K562 (cell line): ENCODE data around the gene CASP6. TPM values are rescaled to one million over a fixed set of nuclear protein-coding genes. Genes with fewer than 3 reads are reported as not detected.

ENCODE experiments used
- CHD4 ChIP-seq: fragments of 200-600 bp; sonication (generic); IDR thresholded peaks from 3 replicates; pipeline ENCODE4 v1.6.1; 2012; ENCODE audit warnings: low read depth, mild to moderate bottlenecking, mixed read lengths, low read length, inconsistent platforms; ENCODE audit not compliant: insufficient read depth, insufficient replicate concordance, poor library complexity, severe bottlenecking
- ELF4 ChIP-seq: fragments of 450-650 bp; formaldehyde crosslinking; IDR thresholded peaks from 2 replicates; pipeline ENCODE4 v1.4.0; 2022; ENCODE audit warnings: missing genetic modification characterization
- GTF2A2 ChIP-seq: IDR thresholded peaks from 2 replicates; pipeline ENCODE4 v1.6.1; 2016; ENCODE audit warnings: mild to moderate bottlenecking, missing genetic modification characterization, missing compliant biosample characterization
- MTF1 ChIP-seq: fragments of 250-450 bp; sonication (Bioruptor Pico); IDR thresholded peaks from 2 replicates; pipeline ENCODE4 v1.9.0; 2021; ENCODE audit warnings: moderate library complexity, mild to moderate bottlenecking, inconsistent platforms, borderline replicate concordance
- POLR2AphosphoS5 ChIP-seq: IDR thresholded peaks from 2 replicates; pipeline ENCODE4 v1.6.1; 2011; ENCODE audit warnings: mild to moderate bottlenecking, low read depth, low read length, moderate library complexity; ENCODE audit not compliant: control insufficient read depth, insufficient read depth
- YY1 ChIP-seq, 3 experiments: IDR thresholded peaks; 2 replicates each; pipeline ENCODE4 v1.6.1; 2011; ENCODE audit warnings: low read length in 2 of 3, mild to moderate bottlenecking in 2 of 3, moderate library complexity in 2 of 3, borderline replicate concordance in 1 of 3, control low read depth in 1 of 3, low read depth in 1 of 3; ENCODE audit not compliant: insufficient read depth in 3 of 3, insufficient replicate concordance in 2 of 3, control insufficient read depth in 1 of 3, insufficient read length in 1 of 3; ENCODE audit errors: extremely low read depth in 1 of 3
- ZNF175 ChIP-seq: fragments of 200-800 bp; sonication (Bioruptor generic); IDR thresholded peaks from 2 replicates; pipeline ENCODE4 v1.6.1; 2016; ENCODE audit warnings: low read depth, mild to moderate bottlenecking, missing genetic modification characterization, missing compliant biosample characterization
- polyA plus RNA-seq, 8 experiments: library from polyadenylated mRNA; depleted of rRNA in 4 of 8; stranded (reverse) in 5 of 8; unstranded in 3 of 8; fragments of >200 nt; fragmentation: Nextera tagmentation in 2 of 8; fragmentation: Illumina TruSeq in 1 of 8; extraction: Ambion mirVana in 2 of 8; extraction: Trizol in 1 of 8; gene quantifications; 2 replicates each; pipeline versions ENCODE4 v1.2.1 to v1.2.3, GENCODE V29; 2011 to 2014; ENCODE audit warnings: inconsistent platforms in 1 of 8, missing spikeins in 1 of 8
- total RNA-seq, 7 experiments: library from RNA; depleted of rRNA in 6 of 7; stranded (reverse); fragments of >200 nt in 6 of 7; fragmentation: Illumina TruSeq in 2 of 7; extraction: Trizol in 2 of 7; gene quantifications; 2 replicates each; pipeline versions ENCODE4 v1.2.1 to v1.2.3, GENCODE V29; 2011 to 2021; ENCODE audit warnings: low replicate concordance in 1 of 7
- TF ChIP-seq, protein P1 (sequence below): fragments of 450-650 bp; IDR thresholded peaks from 2 replicates; pipeline ENCODE4 v1.6.1; 2016; ENCODE audit warnings: low read depth
- TF ChIP-seq, protein P2 (sequence below): fragments of 450-650 bp; IDR thresholded peaks from 2 replicates; pipeline ENCODE4 v1.6.1; 2016; ENCODE audit warnings: mild to moderate bottlenecking
- TF ChIP-seq, protein P3 (sequence below): fragments of 450-650 bp; formaldehyde crosslinking; IDR thresholded peaks from 2 replicates; pipeline ENCODE4 v1.4.0; 2020; ENCODE audit warnings: mild to moderate bottlenecking
- TF ChIP-seq, protein P4 (sequence below): fragments of 450-650 bp; IDR thresholded peaks from 2 replicates; pipeline ENCODE4 v1.6.1; 2018; ENCODE audit warnings: mild to moderate bottlenecking, low read depth; ENCODE audit not compliant: partially characterized antibody

CASP6 gene
- total and polyA plus RNA-seq, 9 of the 15 experiments (the other 6 are each of a cell fraction or from before 2014, with no cell fraction given) = 20.8 to 72.7 (median 39.1) TPM

DNA sequence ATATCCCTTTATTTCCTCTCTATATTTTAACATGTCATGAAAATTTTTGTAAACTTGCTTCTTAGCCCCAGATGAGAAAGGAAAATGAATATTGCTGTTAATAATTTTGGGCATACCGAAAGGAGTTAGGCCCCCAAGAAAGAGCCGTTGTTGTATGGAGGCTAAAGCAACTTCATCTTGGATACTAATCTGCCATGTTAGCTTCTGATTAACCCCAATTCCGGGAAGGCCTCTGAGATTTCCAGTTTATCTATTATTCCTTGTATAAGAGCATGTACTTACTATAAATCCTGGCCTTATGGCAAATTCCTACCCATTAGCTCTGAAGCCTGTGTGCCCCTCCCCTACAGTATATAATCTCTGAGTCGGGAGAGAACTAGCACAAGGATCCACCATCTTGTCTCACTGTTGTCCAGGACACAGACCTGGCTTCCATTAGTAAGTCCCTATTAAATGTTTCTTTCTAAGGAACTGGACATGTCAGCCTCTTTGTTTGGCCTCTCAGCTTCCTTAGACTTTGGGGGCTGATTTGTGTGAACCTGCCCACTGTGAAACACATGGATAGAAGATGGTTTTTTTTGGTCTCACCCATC lies 47.5 kb upstream of the CASP6 start (continued):
- TF ChIP-seq, protein P1, sequence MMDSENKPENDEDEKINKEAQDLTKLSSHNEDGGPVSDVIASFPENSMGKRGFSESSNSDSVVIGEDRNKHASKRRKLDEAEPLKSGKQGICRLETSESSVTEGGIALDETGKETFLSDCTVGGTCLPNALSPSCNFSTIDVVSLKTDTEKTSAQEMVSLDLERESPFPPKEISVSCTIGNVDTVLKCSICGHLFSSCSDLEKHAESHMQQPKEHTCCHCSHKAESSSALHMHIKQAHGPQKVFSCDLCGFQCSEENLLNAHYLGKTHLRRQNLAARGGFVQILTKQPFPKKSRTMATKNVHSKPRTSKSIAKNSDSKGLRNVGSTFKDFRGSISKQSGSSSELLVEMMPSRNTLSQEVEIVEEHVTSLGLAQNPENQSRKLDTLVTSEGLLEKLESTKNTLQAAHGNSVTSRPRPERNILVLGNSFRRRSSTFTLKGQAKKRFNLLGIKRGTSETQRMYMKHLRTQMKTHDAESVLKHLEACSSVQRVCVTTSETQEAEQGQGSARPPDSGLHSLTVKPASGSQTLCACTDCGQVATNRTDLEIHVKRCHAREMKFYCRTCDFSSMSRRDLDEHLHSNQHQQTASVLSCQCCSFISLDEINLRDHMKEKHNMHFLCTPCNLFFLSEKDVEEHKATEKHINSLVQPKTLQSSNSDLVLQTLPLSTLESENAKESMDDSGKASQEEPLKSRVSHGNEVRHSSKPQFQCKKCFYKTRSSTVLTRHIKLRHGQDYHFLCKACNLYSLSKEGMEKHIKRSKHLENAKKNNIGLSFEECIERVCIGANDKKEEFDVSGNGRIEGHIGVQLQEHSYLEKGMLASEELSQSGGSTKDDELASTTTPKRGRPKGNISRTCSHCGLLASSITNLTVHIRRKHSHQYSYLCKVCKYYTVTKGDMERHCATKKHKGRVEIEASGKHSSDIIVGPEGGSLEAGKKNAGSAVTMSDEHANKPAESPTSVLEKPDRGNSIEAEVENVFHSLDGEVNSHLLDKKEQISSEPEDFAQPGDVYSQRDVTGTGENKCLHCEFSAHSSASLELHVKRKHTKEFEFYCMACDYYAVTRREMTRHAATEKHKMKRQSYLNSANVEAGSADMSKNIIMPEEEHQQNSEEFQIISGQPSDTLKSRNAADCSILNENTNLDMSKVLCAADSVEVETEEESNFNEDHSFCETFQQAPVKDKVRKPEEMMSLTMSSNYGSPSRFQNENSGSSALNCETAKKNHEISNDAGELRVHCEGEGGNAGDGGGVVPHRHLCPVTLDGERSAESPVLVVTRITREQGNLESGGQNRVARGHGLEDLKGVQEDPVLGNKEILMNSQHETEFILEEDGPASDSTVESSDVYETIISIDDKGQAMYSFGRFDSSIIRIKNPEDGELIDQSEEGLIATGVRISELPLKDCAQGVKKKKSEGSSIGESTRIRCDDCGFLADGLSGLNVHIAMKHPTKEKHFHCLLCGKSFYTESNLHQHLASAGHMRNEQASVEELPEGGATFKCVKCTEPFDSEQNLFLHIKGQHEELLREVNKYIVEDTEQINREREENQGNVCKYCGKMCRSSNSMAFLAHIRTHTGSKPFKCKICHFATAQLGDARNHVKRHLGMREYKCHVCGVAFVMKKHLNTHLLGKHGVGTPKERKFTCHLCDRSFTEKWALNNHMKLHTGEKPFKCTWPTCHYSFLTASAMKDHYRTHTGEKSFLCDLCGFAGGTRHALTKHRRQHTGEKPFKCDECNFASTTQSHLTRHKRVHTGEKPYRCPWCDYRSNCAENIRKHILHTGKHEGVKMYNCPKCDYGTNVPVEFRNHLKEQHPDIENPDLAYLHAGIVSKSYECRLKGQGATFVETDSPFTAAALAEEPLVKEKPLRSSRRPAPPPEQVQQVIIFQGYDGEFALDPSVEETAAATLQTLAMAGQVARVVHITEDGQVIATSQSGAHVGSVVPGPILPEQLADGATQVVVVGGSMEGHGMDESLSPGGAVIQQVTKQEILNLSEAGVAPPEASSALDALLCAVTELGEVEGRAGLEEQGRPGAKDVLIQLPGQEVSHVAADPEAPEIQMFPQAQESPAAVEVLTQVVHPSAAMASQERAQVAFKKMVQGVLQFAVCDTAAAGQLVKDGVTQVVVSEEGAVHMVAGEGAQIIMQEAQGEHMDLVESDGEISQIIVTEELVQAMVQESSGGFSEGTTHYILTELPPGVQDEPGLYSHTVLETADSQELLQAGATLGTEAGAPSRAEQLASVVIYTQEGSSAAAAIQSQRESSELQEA = no peak
- TF ChIP-seq GTF2A2 (tag) (0 out of 2 replicates have a peak, but pooled peaks have one; percentile 25), ZNF175 (CRISPR knock-in tag) (peak; percentile 54; the same call in 1 of the 2 replicates), CHD4 (no peak), YY1 (IDR thresholded peaks at IDR 0.05; ENCODE audit: borderline replicate concordance in 1 of 3, control insufficient read depth in 1 of 3, extremely low read depth in 1 of 3, insufficient read depth in 3 of 3, insufficient read length in 1 of 3, insufficient replicate concordance in 2 of 3, low read depth in 1 of 3, low read length in 2 of 3) (peak in 1 of 3 experiments; percentile 53), MTF1 (CRISPR knock-in tag) (no peak), ELF4 (CRISPR knock-in tag) (no peak), POLR2AphosphoS5 (no peak)
- TF ChIP-seq, protein P2, sequence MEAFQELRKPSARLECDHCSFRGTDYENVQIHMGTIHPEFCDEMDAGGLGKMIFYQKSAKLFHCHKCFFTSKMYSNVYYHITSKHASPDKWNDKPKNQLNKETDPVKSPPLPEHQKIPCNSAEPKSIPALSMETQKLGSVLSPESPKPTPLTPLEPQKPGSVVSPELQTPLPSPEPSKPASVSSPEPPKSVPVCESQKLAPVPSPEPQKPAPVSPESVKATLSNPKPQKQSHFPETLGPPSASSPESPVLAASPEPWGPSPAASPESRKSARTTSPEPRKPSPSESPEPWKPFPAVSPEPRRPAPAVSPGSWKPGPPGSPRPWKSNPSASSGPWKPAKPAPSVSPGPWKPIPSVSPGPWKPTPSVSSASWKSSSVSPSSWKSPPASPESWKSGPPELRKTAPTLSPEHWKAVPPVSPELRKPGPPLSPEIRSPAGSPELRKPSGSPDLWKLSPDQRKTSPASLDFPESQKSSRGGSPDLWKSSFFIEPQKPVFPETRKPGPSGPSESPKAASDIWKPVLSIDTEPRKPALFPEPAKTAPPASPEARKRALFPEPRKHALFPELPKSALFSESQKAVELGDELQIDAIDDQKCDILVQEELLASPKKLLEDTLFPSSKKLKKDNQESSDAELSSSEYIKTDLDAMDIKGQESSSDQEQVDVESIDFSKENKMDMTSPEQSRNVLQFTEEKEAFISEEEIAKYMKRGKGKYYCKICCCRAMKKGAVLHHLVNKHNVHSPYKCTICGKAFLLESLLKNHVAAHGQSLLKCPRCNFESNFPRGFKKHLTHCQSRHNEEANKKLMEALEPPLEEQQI = no peak
- TF ChIP-seq, protein P3, sequence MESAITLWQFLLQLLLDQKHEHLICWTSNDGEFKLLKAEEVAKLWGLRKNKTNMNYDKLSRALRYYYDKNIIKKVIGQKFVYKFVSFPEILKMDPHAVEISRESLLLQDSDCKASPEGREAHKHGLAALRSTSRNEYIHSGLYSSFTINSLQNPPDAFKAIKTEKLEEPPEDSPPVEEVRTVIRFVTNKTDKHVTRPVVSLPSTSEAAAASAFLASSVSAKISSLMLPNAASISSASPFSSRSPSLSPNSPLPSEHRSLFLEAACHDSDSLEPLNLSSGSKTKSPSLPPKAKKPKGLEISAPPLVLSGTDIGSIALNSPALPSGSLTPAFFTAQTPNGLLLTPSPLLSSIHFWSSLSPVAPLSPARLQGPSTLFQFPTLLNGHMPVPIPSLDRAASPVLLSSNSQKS (CRISPR knock-in tag) = no peak
- TF ChIP-seq, protein P4, sequence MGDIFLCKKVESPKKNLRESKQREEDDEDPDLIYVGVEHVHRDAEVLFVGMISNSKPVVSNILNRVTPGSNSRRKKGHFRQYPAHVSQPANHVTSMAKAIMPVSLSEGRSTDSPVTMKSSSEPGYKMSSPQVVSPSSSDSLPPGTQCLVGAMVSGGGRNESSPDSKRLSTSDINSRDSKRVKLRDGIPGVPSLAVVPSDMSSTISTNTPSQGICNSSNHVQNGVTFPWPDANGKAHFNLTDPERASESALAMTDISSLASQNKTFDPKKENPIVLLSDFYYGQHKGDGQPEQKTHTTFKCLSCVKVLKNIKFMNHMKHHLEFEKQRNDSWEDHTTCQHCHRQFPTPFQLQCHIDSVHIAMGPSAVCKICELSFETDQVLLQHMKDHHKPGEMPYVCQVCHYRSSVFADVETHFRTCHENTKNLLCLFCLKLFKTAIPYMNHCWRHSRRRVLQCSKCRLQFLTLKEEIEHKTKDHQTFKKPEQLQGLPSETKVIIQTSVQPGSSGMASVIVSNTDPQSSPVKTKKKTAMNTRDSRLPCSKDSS = no peak
